Measurements from ENCODE around the gene NEK6. TPM values are rescaled to one million over a fixed set of nuclear protein-coding genes. Genes with fewer than 3 reads are reported as not detected.

NEK6 gene
- total RNA-seq, 1 donor from 2014 or later = 125 TPM

- H3K27me3 ChIP-seq (ENCODE audit: low read depth) = no peaks in the 10 kb centered on the region
- no peaks in the 10 kb centered on the region for H3K9me3 ChIP-seq
- no peak for ATAC-seq
- no peak for TF ChIP-seq CTCF (IDR thresholded peaks at IDR 0.05)
- no peaks in the 10 kb centered on the region for H3K4me1 ChIP-seq
- no peak for DNase-seq
- intact Hi-C loops (cut with DNase I) = no loop called here
- H3K27ac ChIP-seq = no peak overlapping the region
- peaks cover 73% of the 10 kb centered on the region for H3K36me3 ChIP-seq
- no peak overlapping the region for H3K4me3 ChIP-seq
These were observed 97.5 kb downstream of the NEK6 start for GRCh38 chr9:124355039-124355940.

- intact Hi-C loops (cut with DNase I) = no loop called here
- Histone ChIP-seq H3K9me3 (no peaks in the 10 kb centered on the region), H3K36me3 (peaks cover 64% of the 10 kb centered on the region), H3K27ac (no peak overlapping the region), H3K4me3 (no peak overlapping the region), H3K27me3 (ENCODE audit: low read depth) (no peaks in the 10 kb centered on the region), H3K4me1 (no peaks in the 10 kb centered on the region)
- no peak for TF ChIP-seq CTCF (IDR thresholded peaks at IDR 0.05)
- ATAC-seq (no peak), DNase-seq (no peak)
These were observed 98.4 kb downstream of the NEK6 start for GRCh38 chr9:124355941-124356744.

GRCh38 chr9:124356745-124357390 lies 99.1 kb downstream of the NEK6 start:
- no peaks in the 10 kb centered on the region for H3K27me3 ChIP-seq (ENCODE audit: low read depth)
- peaks cover 57% of the 10 kb centered on the region for H3K36me3 ChIP-seq
- no peaks in the 10 kb centered on the region for H3K4me1 ChIP-seq
- DNase-seq (no peak), ATAC-seq (no peak)
- no peak overlapping the region for H3K27ac ChIP-seq
- H3K4me3 ChIP-seq = no peak overlapping the region
- intact Hi-C loops (cut with DNase I) = no loop called here
- no peak for TF ChIP-seq CTCF (IDR thresholded peaks at IDR 0.05)
- no peaks in the 10 kb centered on the region for H3K9me3 ChIP-seq

- intact Hi-C loops (cut with DNase I) = no loop called here
- no peak overlapping the region for H3K27ac ChIP-seq
- no peak for TF ChIP-seq CTCF (IDR thresholded peaks at IDR 0.05)
These were observed 100.1 kb downstream of the NEK6 start for GRCh38 chr9:124357721-124358361.

GRCh38 chr9:124358631-124359030 lies 100.9 kb downstream of the NEK6 start:
- no peak for ATAC-seq
- peaks cover 45% of the 10 kb centered on the region for H3K36me3 ChIP-seq

More at GRCh38 chr9:124357721-124358361, 100.1 kb downstream of the NEK6 start:
- no peak for ATAC-seq
- H3K27me3 ChIP-seq (ENCODE audit: low read depth) = no peaks in the 10 kb centered on the region
- H3K9me3 ChIP-seq = no peaks in the 10 kb centered on the region
- no peak overlapping the region for H3K4me3 ChIP-seq
- no peaks in the 10 kb centered on the region for H3K4me1 ChIP-seq
- H3K36me3 ChIP-seq = peaks cover 47% of the 10 kb centered on the region
- no peak for DNase-seq

More at GRCh38 chr9:124358631-124359030, 100.9 kb downstream of the NEK6 start:
- intact Hi-C loops (cut with DNase I) = no loop called here
- DNase-seq = no peak
- Histone ChIP-seq H3K27me3 (ENCODE audit: low read depth) (no peaks in the 10 kb centered on the region), H3K4me1 (no peaks in the 10 kb centered on the region), H3K9me3 (no peaks in the 10 kb centered on the region), H3K27ac (no peak overlapping the region), H3K4me3 (no peak overlapping the region)
- no peak for TF ChIP-seq CTCF (IDR thresholded peaks at IDR 0.05)

Data from lower lobe of right lung (tissue), 2 donors.